Cerebellar nuclear complex (tissue), 1 donor: ENCODE measurements around the gene DPH5.

ENCODE experiments used
- DNase-seq, 2 experiments: peaks; one replicate each; lab custom pipeline; 2025; lab: John Stamatoyannopoulos, UW

DPH5 gene

DNA sequence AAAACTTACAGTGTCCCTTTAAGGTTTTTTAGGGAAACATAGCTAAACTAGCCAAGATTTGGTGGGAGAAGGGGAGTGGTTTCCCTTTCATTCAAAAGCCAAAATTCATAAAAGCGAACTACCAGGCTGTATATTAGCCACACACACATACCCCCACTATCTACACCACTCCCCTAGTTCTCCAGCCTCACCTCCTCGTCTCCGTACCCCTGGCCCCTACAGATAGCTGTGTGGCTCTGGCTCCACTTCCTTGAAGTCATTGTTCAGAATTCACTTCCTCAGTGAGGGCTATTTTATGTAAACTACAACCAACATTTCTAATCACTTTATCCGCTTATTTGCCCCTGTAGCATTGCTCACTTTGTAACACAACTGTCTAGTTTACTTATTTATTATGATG, 5.3 kb upstream of the DPH5 start:
- no peak for DNase-seq

DNA sequence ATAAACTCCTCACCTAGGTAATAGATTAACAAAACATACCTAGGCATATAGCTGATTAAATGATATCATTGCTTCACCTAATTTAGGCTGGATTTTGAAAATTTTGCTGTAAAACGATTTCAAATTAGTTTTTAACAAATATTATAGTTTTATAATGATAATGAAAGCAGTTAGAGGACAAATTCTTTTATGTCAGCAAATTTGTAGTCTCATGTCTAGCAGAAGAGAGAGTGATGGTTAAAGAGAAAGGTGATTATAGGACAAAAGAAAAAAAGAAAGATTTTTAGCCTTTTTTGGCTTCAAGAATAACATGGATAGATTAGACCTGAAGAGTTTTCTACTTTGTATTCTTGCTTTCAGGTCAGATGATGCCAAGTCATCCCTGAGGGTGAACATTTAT, 3.6 kb upstream of the DPH5 start:
- no peak for DNase-seq

DNA sequence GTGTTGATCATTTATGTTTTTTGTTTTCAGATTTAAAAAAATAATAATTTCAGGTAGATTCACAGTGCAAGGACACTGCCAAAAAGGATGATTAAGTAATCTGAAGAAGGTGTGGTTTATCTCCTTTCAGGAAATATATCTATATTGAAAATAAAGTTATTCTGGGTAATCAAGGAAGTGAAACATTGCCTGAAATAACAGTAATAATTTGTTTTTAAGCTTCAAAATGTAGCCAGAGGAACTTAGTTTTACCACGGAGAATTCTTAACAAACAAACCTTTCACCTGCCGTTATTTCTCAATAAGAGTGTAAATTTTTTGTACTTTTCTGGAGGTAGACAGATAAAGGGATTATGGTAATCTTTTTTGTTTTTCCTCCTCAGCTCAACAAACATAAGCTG, 2.9 kb upstream of the DPH5 start:
- no peak for DNase-seq

DNA sequence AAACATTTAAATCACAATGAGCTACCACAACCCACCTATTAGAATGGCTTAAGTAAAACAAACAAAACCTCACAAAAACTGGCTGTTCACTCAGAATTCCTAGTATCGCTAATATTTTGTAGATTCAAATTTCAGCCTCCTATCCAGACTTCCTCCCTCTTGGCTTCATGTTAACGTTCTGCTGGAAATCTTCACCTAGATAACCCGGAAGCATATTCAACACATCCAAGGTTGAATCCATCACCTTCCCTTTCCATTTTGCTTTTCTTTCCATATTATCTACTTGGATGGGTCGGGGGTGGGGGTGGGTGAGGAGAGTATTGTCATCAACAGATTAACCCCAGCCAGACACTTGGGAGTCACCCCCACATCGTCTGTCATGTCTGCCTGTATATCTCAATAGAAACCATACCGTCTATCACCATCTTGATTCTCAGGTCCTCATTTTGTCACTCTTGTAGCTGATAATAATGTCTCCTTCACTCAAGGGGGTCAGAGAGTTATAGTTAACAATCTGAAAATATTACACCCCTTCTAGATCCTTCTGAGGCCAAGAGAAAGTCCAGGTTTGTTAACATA, 1.7 kb upstream of the DPH5 start:
- DNase-seq, result no peak

DNA sequence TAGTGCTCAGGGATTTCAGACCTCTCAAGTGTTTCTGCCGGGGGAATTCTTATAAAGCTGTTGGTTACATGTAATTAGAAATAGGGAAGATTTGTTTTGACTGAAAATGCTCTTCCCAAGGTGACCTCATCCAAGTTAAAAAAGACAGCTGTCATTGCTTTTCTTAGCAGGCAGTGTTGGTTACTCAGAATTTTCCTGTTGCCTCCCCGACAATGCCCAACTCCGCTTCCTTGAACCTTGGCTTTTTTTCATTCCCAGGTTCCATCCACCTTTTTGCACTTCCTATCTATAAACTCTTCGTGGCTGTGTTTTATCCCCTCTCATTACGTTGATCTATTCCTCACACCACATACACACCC, 825 bp upstream of the DPH5 start:
- DNase-seq, result no peak

DNA sequence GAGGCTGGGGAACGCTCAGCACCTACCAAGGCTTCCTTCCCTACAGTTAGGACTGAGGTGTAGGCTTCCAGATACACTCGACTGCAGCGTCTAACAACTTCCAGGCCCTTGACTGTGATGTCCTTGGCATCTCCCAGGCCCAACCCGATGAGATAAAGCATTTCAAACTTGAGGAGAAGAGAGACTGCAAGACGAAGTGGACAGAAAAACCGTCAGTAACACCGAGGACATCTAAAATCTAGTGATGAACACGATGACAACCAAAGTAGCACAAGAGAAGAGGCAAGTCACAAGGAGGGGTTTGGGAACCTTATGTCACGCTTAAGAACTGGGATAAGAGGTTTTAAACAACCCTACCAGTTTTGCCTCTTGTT, 314 bp downstream of the DPH5 start:
- no peak for DNase-seq

DNA sequence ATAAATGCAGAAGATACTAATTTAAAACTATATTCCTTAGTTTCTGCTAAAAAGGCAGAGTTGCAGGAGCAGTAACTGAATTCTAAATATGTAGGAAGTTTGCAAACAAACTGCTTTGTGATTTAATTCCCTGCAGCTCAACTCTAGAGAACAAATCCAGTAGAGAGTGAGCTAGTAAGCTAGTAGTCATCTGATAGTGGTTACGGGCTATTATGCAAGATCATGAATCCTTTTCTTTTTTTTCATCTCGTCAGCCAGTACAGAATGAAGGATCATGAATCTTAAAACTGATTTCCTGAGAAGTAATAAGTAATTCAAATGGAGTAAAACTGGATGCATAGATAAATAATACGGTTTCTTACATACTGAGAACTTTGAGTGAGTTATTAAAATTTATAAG, 3.3 kb downstream of the DPH5 start:
- DNase-seq, result no peak

DNA sequence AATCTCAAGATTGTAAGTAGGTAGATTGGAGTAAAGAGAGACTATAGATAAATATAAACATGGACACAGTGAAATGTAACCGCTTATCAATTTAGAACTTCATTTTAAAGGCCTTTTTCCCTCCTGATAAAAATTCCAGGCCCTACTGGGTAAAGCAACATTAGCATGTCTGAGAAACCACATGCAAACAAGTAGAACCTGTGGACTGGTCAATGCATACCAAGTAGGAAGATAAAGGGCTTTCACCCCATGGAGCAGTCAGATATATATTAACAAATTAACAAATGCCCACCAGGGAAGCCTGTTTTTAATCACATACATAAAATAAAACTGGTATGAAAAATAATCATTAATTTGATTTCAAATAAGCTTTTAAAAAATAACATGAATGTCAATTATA, 8.1 kb downstream of the DPH5 start:
- DNase-seq, result no peak

DNA sequence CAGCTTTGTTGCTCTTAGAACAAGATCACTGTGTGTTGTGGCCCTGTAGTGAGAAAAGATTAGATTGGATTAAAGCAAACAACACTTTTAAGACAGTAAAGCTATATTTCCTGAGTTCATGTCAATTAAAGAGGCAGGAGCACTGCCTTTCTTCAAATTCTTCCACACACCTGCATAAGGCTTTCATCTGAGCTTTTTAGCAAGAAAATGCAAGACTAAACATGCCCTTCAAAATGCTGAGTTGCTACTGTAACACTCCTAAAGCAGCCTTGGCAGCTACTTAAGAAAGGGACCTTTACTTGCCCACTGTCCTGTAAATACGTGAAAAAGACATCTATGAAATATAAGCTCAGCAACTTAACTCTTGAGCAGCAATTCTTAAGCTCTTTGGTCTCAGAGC, 11.8 kb downstream of the DPH5 start:
- no peak for DNase-seq

DNA sequence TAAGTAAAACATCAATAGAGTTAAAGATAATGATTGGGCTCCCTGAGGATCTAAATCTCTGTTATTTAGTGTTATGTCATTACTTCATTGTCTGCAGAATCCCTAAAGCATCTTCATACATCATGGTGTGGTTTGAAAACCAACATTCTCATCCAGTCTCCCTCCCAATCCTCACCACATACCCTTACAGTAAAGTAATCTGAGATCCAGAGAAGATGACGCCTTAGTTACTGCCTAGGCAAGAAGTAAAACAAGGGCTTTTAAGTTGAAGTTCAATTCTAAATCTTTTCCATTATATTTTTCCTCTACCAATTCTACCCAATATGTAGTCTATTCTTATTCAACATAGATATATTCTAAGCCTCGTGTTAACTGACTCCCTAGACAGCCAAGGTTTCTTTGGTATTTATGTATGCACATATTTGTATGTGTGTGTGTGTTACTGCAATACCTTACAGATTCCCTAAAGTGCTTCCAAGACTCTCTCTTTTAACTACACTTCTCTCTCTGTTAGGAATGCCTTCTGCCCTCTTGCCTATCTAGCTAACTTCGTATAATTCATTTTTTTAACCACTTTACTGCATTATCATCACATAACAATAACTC, 17.3 kb downstream of the DPH5 start:
- DNase-seq, result no peak

DNA sequence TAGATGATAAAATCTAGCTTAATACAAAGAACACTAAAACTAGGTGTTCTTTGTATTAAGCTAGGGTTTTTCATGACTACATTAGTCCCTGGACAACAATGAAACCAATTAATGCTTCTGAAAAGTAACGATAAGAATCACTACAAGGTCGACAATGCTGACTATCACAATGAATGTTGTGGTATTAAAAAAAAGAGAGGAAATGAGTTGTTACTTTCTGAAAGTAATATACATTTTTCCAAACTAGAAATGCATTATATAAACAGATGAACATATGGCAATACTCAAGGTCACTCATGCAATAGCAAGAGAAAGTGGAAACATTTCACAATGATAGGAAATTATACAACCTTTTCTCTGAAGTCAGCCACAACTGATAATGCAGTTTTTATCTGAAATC, 19.0 kb downstream of the DPH5 start:
- DNase-seq, result no peak

DNA sequence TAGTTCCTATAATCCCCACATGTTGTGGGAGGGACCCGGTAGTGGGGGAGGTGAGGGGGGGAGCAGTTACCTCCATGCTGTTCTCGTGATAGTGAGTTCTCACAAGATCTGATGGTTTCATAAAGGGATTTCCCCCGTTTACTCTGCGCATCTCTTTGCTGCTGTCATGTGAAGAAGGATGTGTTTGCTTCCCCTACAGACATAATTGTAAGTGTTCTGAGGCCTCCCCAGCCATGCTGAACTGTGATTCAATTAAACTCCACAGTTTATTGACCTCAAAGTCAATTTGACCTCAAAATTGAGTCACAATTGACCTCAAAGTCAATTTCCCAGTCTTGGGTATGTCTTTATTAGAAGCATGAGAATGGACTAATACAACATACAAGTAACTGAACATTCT, 19.7 kb downstream of the DPH5 start:
- no peak for DNase-seq

DNA sequence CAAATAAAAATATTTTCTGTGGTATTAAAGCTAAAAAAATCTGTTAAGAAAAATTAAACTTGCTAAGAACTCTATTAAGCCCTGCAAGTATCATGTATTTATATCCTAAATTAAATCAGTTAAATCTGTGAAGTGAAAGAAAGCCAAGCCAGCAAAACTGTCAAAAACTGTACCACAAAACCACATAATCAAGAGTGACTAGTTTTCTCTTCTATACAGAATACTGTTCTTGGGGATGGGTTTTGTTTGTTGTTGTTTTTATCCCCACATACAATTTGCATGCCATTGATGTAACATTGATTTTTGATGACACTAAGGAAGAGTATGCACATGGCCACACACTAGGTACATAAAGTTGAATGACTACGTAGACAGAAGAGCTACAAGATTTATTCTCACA, 20.4 kb downstream of the DPH5 start:
- DNase-seq, result no peak

DNA sequence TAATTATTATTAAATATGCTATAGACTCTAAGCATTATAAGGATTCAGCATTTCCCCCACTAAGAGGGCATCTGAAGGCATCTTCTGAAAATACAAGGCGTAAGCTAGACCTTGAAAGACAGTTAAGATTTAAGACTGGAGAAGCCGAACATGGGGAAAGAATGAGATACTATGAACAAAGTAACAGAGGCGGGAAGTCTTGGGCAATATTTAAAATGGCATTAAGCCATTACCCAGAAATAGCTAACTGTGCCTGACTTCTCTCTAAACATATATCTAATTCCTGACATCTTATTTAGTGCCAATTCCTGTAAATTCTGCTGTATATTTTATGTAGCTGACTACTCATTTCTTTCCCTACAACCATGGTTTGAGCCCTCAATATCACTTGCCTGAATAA, 20.9 kb downstream of the DPH5 start:
- no peak for DNase-seq

DNA sequence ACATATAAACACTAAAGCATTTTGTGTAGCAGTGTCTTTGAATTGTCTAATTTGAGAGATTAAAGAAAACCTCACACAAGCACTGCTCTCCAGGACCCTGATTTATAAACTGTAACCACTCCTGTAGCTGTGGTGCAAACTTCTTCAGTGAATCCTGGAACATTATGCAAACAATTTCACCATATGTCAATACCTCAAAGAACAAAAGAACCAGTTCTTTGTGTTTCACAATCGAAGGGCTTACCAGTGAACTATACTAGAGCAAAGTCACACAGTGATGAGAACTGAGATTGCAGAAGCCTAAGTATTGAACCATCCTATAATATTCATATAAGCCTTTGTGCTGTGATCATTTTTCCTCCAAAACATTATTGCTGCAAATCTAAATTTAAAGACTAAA, 21.5 kb downstream of the DPH5 start:
- DNase-seq, result no peak

DNA sequence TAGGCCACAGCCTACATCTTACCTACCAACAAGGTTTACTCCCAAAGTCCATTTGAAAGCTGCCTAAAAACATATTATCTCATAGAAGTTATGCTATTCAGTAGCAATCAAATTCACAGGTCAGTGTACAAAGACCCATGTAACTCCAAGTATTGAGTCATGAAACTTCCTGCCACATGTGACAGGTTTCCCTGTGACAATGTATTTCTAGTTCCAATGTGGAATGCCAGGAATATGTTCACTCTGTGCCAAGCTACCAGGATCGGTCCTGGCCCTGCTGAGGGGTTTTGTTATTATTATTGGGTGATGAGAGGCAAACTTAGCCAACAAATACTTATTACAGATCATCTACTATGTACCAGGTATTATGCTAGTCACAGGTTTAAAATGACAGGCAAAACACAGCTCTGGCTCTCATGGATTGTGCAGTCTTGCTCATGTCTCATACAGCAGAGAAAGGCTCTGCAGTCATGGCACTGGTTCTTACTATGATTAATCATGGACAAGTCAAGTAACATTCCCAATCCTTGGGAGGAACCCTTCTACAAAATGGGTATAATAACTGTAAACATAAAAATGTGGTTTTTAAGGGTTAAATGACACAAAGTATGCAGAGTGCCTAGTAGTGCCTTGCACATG, 22.5 kb downstream of the DPH5 start:
- DNase-seq, result no peak

DNA sequence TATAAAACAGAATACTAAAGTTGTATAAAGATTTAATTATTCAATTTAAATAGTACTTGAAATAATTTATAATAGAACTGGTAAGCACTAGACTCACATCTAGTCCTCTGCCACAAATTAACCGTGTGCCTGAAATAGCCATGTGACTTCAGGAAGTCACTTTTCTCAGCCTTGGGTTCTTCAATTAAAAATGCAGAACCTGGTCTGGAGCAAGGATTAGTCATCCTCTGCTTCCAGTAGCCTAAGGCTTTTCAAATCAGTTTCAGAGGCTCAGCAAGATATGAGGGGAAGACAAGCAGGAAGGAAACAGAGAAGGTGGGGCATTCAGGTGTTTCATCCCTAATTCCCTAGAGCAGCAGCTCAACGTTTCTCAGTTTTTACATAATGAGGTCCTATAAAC, 23.0 kb downstream of the DPH5 start:
- DNase-seq, result no peak

DNA sequence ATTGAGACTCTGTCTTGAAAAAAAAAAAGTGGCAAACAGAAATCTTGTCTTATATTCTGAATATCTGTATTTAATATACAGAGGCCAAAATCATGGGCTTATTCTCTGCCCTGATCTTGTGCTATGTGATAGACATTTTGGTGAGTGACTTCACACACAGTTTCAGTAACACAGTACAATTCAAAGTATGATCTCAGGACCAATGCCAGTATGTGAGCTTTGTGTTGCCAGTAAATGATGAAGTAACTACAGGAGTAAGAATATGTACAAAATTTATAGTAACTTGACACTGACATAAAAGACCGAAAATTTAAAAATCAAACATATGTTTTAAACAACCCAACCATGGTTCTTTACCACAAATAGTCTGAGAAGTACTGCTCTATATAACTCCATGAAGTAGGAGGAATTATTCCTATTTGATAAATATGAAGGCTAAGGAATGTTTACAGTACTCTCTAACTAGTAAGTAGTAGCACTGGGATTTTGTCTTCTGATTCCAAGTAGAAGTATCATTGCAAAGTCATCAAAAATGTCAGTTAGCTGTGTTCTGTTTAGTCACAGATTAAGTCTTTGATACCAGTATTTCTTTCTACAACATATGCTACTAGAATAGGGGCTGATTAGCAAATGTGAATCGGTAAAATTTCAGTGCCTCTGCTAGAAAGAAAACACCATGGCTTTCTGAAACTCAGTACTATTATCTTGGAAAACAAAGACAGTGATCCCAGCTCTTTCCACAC, 25.3 kb downstream of the DPH5 start:
- no peak for DNase-seq

DNA sequence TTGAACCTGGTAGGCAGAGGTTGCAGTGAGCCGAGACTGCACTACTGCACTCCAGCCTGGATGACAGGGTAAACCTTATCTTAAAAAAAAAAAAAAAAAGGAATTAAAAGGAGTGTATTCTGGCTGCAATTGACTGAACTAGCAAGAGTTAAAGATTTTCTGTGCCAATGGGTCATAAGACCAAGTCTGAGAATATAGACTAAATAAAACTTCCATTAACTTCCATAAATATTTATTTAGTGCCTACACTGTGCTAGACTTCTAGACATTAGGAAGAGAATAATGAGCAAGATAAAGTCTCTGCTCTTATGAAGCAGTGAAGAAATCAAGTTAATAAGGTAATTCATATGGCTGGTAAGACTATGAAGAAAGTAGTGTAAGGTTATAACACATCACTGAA, 27.2 kb downstream of the DPH5 start:
- no peak for DNase-seq

DNA sequence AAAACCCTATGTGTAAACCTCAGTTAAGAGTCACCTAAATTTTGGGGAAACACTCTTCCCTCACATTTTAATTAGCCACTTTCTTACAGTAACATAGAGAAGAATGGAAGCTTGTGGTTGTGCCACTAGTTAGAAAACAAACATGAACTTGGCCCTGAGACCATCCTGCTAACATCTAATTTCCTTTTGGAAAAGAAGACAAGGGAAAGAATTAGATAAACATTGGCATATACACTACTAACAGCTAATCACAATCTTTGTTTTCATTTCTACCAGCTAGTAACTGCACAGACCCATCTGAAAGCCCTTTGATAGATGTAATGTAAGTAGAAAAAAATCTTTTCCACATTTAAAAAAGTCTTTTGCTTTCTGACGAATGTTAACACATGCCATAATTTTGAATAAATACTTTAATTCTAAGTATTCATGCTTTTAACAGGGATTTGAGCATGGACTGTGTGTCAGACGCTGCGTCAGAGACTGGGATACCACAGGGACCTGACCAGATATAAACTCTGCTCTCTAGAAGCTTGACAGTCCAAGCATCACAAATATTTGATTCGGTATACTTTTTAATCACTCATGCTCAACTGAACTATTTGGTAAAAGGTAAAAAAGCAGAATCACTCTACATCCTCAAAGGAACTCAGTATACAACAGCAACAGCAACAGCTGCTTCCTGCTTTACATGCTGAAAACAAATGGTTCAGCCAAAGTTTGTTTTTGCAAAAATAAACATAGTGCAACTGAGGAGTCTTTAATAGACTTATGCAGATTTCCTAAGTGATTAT, 30.2 kb downstream of the DPH5 start:
- DNase-seq, result no peak

DNA sequence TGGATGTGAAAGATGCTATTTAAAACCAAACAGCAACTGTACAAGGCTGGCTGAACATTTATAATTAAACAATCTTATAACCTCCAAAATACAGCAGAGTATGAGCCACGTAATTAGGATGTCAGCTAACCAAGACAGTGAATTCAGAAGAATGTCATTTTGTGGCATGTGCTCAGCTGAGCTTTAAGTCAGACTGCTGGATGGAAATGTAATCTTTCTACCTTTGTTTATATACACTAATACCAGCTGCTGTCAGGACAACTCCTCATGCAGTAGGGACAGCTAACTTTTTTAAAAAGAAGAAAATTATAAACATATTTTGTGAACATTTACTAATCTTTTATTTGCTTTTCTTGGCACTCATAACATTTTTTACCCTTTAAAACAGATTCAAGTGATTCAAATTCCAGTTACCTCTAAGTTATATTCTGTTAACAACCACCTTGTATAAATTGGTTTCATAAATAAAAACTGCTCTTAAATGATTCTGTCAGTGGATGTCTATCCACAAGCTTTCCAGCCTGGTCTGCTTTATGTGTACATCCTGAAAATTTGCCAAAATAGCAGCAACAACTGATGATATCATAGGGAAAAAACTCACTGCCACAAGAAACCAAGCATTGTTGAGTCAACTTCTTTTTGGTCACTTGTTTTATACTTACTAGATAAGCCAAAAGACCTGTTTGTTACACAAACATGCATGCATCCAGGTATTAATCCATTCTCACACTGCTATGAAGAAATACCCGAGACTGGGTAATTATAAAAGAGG, 36.1 kb downstream of the DPH5 start:
- no peak for DNase-seq

DNA sequence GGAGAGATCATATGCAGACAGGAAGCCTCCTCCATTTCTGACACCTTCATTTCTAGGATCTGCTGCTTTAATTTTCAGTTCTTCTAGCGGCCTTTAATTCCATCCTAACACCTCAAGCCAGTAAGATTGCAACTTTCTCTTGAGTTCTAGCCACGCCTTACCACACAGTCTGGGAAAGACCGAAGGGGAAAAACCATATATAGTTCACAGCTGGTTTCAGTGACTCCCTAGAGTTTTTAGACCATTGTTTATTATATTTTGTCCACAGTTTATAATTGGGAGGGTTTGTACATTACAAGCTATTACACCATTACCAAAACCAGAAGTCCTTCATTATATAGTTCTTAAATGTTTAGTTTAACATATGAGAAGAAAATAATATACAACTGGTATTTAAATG, 37.5 kb downstream of the DPH5 start:
- DNase-seq, result no peak
